ENCODE measurements around the gene PCSK6.

PCSK6 gene

GRCh38 chr15:101490408-101490891 lies 943 bp upstream of the PCSK6 start:
- TF ChIP-seq GATA2 (IDR thresholded peaks at IDR 0.05; ENCODE audit: low read depth, low read length) (no peak), GATA3 (IDR thresholded peaks at IDR 0.05; ENCODE audit: low read depth, low read length) (no peak)

- TF ChIP-seq GATA2 (IDR thresholded peaks at IDR 0.05; ENCODE audit: low read depth, low read length): no peak
- no peak for TF ChIP-seq GATA3 (IDR thresholded peaks at IDR 0.05; ENCODE audit: low read depth, low read length)
Measured at GRCh38 chr15:101489237-101489598, 289 bp downstream of the PCSK6 start.

GRCh38 chr15:101488300-101489164 lies 975 bp downstream of the PCSK6 start:
- TF ChIP-seq GATA2 (IDR thresholded peaks at IDR 0.05; ENCODE audit: low read depth, low read length) (no peak), GATA3 (IDR thresholded peaks at IDR 0.05; ENCODE audit: low read depth, low read length) (no peak)

- no peak for TF ChIP-seq GATA3 (IDR thresholded peaks at IDR 0.05; ENCODE audit: low read depth, low read length)
- TF ChIP-seq GATA2 (IDR thresholded peaks at IDR 0.05; ENCODE audit: low read depth, low read length): no peak
Measured at GRCh38 chr15:101486696-101487459, 2.6 kb downstream of the PCSK6 start.

GRCh38 chr15:101483462-101483861 lies 6.0 kb downstream of the PCSK6 start:
- TF ChIP-seq GATA2 (IDR thresholded peaks at IDR 0.05; ENCODE audit: low read depth, low read length) (no peak), GATA3 (IDR thresholded peaks at IDR 0.05; ENCODE audit: low read depth, low read length) (no peak)

GRCh38 chr15:101482526-101483371 lies 6.8 kb downstream of the PCSK6 start:
- TF ChIP-seq GATA3 (IDR thresholded peaks at IDR 0.05; ENCODE audit: low read depth, low read length): no peak

- TF ChIP-seq GATA3 (IDR thresholded peaks at IDR 0.05; ENCODE audit: low read depth, low read length) (no peak), GATA2 (IDR thresholded peaks at IDR 0.05; ENCODE audit: low read depth, low read length) (no peak)
Measured at GRCh38 chr15:101481917-101482525, 7.5 kb downstream of the PCSK6 start.

GRCh38 chr15:101481381-101481705 lies 8.2 kb downstream of the PCSK6 start:
- no peak for TF ChIP-seq GATA2 (IDR thresholded peaks at IDR 0.05; ENCODE audit: low read depth, low read length)
- no peak for TF ChIP-seq GATA3 (IDR thresholded peaks at IDR 0.05; ENCODE audit: low read depth, low read length)

GRCh38 chr15:101480613-101481380 lies 8.7 kb downstream of the PCSK6 start:
- TF ChIP-seq GATA3 (IDR thresholded peaks at IDR 0.05; ENCODE audit: low read depth, low read length) (no peak), GATA2 (IDR thresholded peaks at IDR 0.05; ENCODE audit: low read depth, low read length) (no peak)

- no peak for TF ChIP-seq GATA3 (IDR thresholded peaks at IDR 0.05; ENCODE audit: low read depth, low read length)
- TF ChIP-seq GATA2 (IDR thresholded peaks at IDR 0.05; ENCODE audit: low read depth, low read length): no peak
Measured at GRCh38 chr15:101479851-101480612, 9.5 kb downstream of the PCSK6 start.

- no peak for TF ChIP-seq GATA3 (IDR thresholded peaks at IDR 0.05; ENCODE audit: low read depth, low read length)
- TF ChIP-seq GATA2 (IDR thresholded peaks at IDR 0.05; ENCODE audit: low read depth, low read length): no peak
Measured at GRCh38 chr15:101479342-101479845, 10.1 kb downstream of the PCSK6 start.

- TF ChIP-seq GATA3 (IDR thresholded peaks at IDR 0.05; ENCODE audit: low read depth, low read length) (no peak), GATA2 (IDR thresholded peaks at IDR 0.05; ENCODE audit: low read depth, low read length) (no peak)
Measured at GRCh38 chr15:101478701-101479341, 10.7 kb downstream of the PCSK6 start.
